RPMI7951 (cell line): Measurements from ENCODE around the gene HDAC11. TPM values are rescaled to one million over a fixed set of nuclear protein-coding genes. Genes with fewer than 3 reads are reported as not detected.

Experiments
- total RNA-seq: library from RNA; depleted of rRNA; stranded (reverse); fragments of >200 nt; shearing (Covaris generic); gene quantifications from 2 replicates; pipeline ENCODE4 v1.2.3, GENCODE V29; 2014; rRNA removed

HDAC11 gene
- total RNA-seq, 1 experiment from 2014 or later, result 9.4 TPM

Other genes starting within 250 kb of the HDAC11 start
- gene NUP210, start 60.0 kb upstream of the HDAC11 start, total RNA-seq, result 0.24 and 0.29 TPM in 2 replicates
- 52.7 and 55.9 TPM in 2 replicates for gene FBLN2, start 68.8 kb downstream of the HDAC11 start, total RNA-seq